ENCODE results near the gene IMP3.
A peak's percentile ranks its signal among the peaks of the same experiment; 100 is the strongest.

Gene IMP3

DNA sequence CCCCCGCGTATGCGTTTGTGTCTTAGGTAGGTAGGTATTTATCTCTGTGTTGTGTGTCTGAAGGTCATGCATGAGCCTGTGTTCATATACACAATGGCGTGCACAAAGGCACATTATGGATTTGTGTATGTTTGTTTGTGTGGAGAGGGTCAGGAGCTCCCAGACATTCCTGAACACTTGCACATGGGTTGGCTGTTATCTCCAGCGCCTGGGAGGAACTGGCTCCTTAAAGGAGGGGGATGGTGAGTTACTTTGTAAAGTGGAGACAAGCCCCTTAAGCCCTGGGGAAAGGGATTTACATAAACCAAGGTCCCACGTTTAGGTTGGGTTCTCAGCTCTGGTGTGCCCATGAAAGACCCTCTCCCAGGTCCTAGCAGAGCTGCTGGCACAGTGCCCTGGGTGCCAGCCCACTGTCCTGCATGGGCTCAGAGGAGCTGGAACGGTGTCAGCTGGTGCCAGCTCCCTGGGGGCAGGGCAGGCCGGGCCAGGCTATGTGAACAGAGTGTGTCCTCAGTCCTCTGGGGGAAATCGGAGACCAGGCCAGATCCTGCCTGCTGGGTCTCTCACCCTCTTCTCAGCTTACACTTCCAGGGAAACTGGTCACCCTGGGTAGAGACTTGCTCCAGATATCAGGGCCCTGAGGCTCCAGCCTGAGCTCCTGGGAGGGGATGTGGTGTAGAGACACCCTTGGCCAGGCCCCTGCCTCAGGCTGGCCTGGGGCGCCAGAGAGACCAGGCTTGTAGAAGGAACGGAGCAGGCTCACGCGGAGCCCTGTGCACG is 32.8 kb upstream of the IMP3 start:
- DNase-seq, result peak; percentile 76

GRCh38 chr15:75671730-75672602 is 31.9 kb upstream of the IMP3 start:
- DNase-seq, result no peak

DNA sequence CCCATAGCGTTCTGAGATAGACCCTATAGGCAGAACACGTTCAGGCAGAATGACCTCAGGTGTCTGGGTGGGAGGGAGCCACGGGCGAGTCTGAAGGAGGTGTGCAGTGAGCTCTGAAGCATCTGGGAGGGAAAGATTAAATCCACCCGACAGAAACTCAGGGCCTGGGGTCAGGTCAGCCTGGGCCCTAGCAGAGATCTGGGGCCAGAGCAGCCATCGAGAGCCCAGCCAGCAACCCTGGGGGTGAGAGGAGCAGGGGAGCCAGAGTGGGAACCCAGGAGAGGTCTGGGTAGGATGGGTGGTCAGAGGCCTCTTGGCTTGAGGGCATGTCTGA is 29.8 kb upstream of the IMP3 start:
- DNase-seq, result no peak

DNA sequence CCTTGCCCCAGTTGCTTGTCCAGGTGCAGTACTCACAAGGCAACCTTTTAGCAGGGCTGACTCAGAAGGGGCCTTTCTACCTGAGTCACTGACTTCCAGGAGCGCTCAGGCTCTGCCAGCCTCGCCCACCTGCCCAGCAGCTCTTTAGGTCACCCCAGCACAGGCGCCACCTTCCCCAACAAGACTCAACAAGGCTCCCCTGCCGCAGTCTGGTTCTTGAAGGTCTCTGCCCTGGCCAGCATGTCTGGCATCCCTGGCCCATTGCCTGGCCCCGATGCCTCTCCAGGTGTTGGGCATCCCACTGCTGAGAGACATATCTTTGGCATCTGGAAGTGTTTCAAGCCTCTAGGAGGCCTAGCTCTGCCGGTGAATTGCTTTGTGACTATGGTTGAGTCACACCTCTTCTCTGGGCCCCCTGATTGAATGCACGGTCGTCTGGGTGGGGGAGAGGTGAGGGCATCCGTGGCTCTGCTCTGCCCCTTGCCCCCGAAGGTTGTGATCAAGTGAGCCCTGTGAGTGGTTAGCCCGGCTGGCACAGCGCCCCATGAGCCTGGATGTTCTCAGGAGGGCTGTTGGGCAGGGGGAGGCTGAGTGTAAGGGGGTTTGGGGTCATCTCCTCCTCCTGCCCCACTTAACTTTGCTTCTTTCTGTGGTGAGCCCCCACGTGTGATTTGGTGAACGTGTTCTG is 29.3 kb upstream of the IMP3 start:
- DNase-seq, result no peak

- peak; percentile 84 for DNase-seq
These were observed 26.9 kb upstream of the IMP3 start for GRCh38 chr15:75666823-75667501.

DNA sequence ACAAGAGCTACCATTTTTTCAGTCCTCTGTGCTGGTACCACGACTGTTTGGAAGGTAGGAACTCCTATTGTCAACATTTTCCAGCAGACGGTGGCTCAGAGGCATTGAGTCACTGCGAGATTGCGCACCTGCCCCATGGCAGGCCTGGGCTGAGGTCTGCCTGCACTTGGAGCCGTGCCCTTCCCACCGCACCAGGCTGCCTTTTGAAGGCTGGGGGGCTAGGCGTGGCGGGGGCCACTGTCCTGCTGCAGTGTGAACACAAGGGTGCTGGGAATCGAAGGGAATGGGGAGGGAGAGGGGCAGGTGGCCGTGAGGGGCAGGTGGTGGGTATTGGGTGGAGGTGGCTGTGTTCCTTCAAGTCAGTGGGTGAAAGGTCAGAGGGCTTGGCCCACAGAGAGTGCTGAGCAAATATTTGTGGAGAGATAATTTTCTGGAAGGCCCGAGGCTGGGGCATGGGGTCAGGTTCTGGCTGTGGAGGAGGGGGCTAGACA is 24.0 kb upstream of the IMP3 start:
- DNase-seq, result no peak

- no peak for DNase-seq
These were observed 22.9 kb upstream of the IMP3 start for GRCh38 chr15:75662823-75663519.

DNA sequence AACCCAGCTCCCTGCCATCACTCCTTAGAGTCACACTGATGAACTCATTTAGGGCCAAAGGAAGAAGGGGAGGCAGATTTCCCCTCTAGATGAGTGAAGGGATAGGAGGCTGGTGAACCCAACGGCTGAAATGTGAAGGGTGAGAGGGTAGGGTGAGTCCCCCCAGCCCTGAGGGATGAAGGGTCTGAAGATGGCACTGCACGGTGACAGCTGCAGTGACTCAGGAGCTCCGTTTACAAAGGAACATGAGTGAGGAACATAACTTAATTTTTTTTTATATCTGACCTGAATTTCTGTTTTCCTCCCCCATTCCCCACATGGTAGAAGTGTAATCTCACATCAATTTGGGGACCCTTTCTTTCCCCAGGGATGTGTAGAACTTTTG is 21.7 kb upstream of the IMP3 start:
- no peak for DNase-seq

DNA sequence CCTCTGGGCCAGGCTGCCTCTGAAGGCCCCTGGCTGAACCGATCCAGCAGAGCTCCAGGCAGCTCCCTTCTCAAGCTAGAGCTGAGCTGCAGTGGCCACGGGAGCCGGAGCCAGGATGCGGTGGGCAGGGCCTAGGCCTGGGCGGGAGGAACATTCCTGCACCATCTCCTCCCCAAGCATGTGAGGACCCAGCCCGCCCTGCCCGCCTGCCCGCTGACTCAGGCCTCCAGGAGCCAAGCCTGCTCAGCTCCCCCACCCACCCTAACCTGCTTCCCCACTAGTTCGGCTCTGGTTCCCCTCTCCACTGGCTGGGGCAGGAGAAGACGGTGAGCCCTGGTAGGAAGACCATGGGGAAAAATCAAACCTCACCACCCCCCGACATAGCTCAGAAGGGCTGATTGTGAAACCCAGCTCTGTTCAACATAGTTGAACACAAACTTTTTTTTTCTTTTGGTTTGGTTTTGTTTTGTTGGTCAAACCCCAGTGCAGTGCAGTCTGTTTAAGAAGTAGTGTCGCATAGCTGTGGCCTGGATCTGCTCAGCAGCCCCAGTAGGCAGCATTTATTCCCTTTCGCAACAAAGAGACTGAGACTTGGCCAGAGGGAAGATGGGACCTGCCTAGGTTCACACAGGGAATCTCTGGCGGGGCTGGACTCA is 21.2 kb upstream of the IMP3 start:
- peak; percentile 90 for DNase-seq

- DNase-seq, result peak; percentile 29
These were observed 20.1 kb upstream of the IMP3 start for GRCh38 chr15:75659928-75660645.

GRCh38 chr15:75659141-75659771 is 19.2 kb upstream of the IMP3 start:
- no peak for DNase-seq

DNA sequence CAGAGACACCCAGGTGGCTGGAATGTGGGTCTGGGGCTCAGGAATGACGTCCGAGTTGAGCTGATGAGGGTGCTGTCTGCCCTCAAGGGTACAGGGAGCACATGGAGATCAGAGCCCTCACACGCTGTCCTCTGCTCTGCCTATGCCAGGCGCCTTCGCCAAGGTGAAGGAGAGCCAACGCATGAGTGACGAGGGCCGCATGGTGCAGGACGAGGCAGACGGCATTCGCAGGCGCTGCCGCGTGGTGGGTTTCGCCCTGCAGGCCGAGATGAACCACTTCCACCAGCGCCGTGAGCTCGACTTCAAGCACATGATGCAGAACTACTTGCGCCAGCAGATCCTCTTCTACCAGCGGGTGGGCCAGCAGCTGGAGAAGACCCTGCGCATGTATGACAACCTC is 16.8 kb upstream of the IMP3 start:
- no peak for DNase-seq

DNA sequence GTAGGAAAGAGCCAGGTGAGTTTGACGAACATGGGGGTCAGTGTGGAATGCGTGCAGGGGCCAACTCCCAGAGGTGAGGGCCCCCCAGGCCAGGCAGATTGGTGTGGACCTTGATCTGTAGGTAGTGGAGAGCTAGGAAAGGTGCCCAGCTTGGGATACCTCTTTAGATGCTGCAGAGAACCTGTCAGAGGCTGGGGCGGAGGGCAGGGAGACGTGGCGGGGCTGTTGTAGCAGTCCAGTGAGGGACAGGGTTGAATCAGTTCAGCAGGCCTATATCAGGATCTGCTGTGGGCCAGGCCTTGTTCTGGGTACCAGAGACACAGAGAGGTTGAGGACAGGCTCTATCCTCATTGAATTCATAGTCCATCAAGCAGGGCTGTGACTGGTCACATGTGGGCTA is 16.3 kb upstream of the IMP3 start:
- no peak for DNase-seq

DNA sequence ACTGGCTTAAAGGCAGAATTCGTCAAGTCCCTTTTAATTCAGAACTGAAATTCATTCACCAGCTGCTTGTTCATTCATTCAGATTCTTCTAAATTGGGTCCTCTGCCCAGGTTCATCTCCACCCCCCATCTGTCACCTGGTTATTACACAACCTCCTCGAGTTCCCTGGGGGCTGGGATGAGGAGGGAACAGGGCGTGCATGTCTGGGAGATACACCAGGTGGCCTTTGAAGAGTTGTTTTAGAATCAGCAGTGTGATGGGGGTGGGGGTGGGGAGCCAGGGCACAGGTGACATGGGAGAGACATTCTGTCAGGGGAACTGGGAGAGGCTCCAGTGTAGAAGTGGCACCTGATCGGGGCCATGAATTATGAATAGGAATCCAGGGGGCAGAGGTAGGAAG is 15.9 kb upstream of the IMP3 start:
- no peak for DNase-seq

DNA sequence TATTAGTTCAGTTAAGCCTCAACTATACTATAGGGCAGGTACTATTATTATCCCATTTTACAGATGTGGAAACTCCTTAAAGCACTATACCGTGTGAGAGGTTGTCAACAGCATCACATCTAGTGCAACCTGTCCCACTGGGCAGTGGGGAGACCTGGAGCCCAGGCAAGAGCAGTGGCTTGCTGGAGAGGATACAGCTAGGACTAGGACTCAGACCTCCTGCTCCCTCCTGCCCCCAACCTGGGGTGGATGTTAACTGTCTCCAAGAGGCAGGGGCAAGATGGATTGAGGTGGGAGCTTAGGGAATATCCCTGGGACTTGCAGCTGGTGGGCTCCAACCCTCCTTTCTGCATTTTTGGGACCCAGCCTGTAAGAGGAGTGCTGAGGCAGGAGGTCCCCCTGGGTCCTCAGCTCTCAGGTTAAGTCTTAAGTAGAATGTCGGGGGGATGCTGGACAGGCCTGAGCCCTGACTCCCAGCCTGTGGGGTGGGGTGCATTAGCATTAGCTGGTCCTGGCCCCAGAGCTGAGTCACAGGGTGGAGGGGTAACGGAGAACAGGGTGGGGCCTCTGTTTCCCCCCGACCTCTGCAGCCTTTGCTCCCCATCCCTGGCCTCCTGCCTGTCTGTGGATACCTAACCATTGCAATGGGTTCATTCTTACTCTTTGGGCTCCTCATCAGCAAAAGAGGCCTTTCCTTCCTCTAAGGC is 14.3 kb upstream of the IMP3 start:
- no peak for DNase-seq

GRCh38 chr15:75653347-75653913 is 13.4 kb upstream of the IMP3 start:
- no peak for DNase-seq

DNA sequence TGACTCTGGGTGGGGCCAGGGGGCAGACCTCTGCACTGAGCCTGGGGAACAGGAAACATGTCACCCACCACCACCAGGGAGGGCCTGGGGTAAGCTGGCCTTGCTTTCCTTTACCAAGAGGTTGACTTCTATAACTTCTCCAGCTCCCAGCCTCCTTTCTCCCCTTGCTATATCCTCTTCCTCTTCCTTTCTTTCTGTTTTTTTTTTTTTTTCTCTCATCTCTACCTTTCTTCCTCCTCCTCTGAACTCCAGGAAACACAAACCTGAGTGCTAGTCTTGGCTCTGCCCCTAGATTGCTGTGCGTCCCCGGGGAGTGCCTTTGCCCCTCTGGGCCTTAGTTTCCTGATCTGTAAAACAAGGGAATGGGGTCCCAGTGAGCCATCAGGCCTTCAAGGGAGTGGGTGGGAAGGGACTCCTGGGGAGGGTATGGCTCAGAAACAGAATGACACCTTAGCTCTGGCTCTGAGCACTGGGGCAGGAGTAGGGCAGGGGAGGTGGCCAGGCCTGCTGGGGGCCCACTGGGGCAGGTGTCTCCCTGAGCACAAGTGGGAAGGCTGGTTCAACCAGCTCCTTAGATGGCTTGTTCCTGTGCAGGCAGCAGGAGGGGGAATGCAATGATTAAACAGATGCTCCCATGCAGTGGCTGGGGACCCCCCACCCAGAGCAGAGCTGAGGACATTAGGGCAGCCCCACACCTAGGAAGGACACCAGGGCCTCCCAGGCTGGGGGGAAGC is 12.0 kb upstream of the IMP3 start:
- no peak for DNase-seq

DNA sequence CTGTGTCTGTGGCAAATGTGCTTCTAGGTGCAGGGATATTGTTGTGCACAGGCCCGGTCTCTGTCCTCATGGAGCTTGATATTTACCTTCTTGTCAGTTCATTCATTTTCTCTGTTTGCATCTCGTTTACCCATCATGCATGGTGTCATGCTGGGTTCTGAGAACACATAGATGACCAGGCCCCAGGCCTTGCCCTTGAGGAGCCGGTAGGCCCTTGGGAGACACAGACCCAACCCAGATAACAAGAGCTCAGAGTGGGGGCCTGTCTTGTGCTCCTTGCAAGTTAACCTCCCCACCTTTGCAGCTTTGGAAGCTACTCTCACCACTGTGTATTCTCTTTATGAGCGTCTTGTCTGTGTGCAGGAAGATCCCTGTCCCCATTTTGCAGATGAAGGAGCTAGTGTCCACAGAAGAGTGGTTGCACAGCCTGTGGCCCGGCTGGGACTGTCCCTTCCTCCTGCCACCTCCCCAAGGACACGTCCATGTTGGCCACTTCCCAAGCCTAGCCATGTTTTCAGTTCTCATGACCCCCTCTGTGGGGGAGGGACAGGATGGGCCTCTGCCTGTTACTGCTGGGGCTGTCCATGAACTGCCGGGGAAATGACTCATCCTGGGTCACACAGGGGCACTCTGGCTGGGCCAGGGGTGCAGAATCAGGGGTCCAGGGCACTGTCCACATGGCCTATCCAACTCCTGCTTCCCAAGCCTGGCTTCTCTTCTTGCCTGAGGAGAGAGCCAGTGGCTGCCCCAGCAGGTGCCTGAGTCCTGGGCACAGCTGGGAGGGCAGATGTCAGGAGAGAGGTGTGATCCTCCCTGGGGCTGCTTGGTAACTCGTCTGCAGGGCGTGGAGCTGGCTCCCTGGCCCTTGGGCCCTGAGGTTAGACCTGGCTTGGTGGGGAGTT is 11.1 kb upstream of the IMP3 start:
- no peak for DNase-seq

Measured in femur (tissue), 1 donor.